Endodermal cell (in vitro differentiated cells): ENCODE measurements around the gene BCAS2. TPM values are rescaled to one million over a fixed set of nuclear protein-coding genes. Genes with fewer than 3 reads are reported as not detected.

Experiments used
- DNase-seq: peaks from one replicate; pipeline ENCODE4 v3.0.0-alpha.2; 2017
- H3K27ac ChIP-seq: 2 replicates; pipeline ENCODE4 v1.5.1; 2013; ENCODE audit warnings: mild to moderate bottlenecking, low read depth, low read length, moderate library complexity
- H3K27me3 ChIP-seq: 2 replicates; pipeline ENCODE4 v1.6.1; 2013; ENCODE audit warnings: mild to moderate bottlenecking, low read length, moderate library complexity; ENCODE audit not compliant: insufficient read depth, control insufficient read depth, poor library complexity, severe bottlenecking
- H3K36me3 ChIP-seq: 2 replicates; pipeline ENCODE4 v1.7.0; 2013; ENCODE audit warnings: mild to moderate bottlenecking, low read length, moderate library complexity; ENCODE audit not compliant: control insufficient read depth, insufficient read depth
- H3K4me1 ChIP-seq: one replicate; pipeline ENCODE4 v1.7.0; 2013; ENCODE audit warnings: low read length; ENCODE audit not compliant: control insufficient read depth, insufficient read depth
- H3K4me3 ChIP-seq: 2 replicates; pipeline ENCODE4 v1.5.1; 2013; ENCODE audit warnings: mild to moderate bottlenecking, low read length, moderate library complexity
- H3K9ac ChIP-seq: 2 replicates; pipeline ENCODE4 v1.6.1; 2013; ENCODE audit warnings: mild to moderate bottlenecking, low read length, moderate library complexity; ENCODE audit not compliant: poor library complexity, severe bottlenecking; ENCODE audit errors: extremely low read depth
- H3K9me3 ChIP-seq: 2 replicates; pipeline ENCODE4 v1.6.1; 2013; ENCODE audit warnings: mild to moderate bottlenecking, low read length, moderate library complexity; ENCODE audit not compliant: control insufficient read depth
- H3K27ac Mint-ChIP-seq: 2 replicates; pipeline ENCODE4 v1.8.0; 2020; ENCODE audit warnings: mixed read lengths
- H3K27me3 Mint-ChIP-seq: 2 replicates; pipeline ENCODE4 v1.8.0; 2021; ENCODE audit warnings: mild to moderate bottlenecking, mixed read lengths; ENCODE audit not compliant: insufficient read depth
- H3K36me3 Mint-ChIP-seq: 2 replicates; pipeline ENCODE4 v1.8.0; 2020; ENCODE audit warnings: low read depth, mixed read lengths
- H3K4me1 Mint-ChIP-seq: 2 replicates; pipeline ENCODE4 v1.8.0; 2020; ENCODE audit warnings: mixed read lengths
- H3K4me3 Mint-ChIP-seq: 2 replicates; pipeline ENCODE4 v1.8.0; 2020; ENCODE audit warnings: mild to moderate bottlenecking, moderate library complexity, mixed read lengths
- H3K9me3 Mint-ChIP-seq: 2 replicates; pipeline ENCODE4 v1.8.0; 2020; ENCODE audit warnings: mild to moderate bottlenecking, mixed read lengths
- CTCF ChIP-seq: fragments of 200-600 bp; sonication (generic); conservative IDR thresholded peaks from 2 replicates; pipeline ENCODE4 v1.5.0; 2021; ENCODE audit warnings: antibody characterized with exemption, mild to moderate bottlenecking
- WGBS, 2 experiments: methylation state at CpG; one replicate each; pipeline versions ENCODE4 v1.1.5 to v1.1.7; 2013; ENCODE audit warnings: missing lambda C conversion rate in 2 of 2, mixed read lengths in 1 of 2; ENCODE audit not compliant: insufficient coverage in 1 of 2, insufficient read length in 1 of 2; 5-methylcytosine and 5-hydroxymethylcytosine counted together
- total RNA-seq, 2 donors: library from RNA; stranded (reverse); fragmentation: NEBNext Ultra II Directional in 1 of 2; extraction: Animal tissue kit (Norgen Biotek cat#: 25700) in 1 of 2; gene quantifications; 2 replicates in 1 of 2; 3 replicates in 1 of 2; pipeline ENCODE4 v1.2.1, GENCODE V29; 2021

Gene BCAS2
- total RNA-seq, 2 donors from 2014 or later: 56.8 to 56.9 TPM

GRCh38 chr1:114530224-114530623 is 51.2 kb downstream of the BCAS2 start:
- no peak overlapping the region for H3K27ac Mint-ChIP-seq
- H3K36me3 Mint-ChIP-seq: no peaks in the 10 kb centered on the region
- no peaks in the 10 kb centered on the region for H3K27me3 Mint-ChIP-seq
- WGBS, 2 experiments: 98 to 100% methylated on average over 1 to 2 of the region's 2 CpGs
- H3K4me3 Mint-ChIP-seq: no peak overlapping the region
- Histone ChIP-seq H3K27ac (no peak overlapping the region), H3K4me1 (no peaks in the 10 kb centered on the region), H3K4me3 (no peak overlapping the region), H3K9me3 (no peaks in the 10 kb centered on the region), H3K36me3 (no peaks in the 10 kb centered on the region), H3K9ac (no peak overlapping the region), H3K27me3 (no peaks in the 10 kb centered on the region)
- H3K4me1 Mint-ChIP-seq: no peaks in the 10 kb centered on the region
- TF ChIP-seq CTCF: no peak
- no peak for DNase-seq
- H3K9me3 Mint-ChIP-seq: no peaks in the 10 kb centered on the region

DNA sequence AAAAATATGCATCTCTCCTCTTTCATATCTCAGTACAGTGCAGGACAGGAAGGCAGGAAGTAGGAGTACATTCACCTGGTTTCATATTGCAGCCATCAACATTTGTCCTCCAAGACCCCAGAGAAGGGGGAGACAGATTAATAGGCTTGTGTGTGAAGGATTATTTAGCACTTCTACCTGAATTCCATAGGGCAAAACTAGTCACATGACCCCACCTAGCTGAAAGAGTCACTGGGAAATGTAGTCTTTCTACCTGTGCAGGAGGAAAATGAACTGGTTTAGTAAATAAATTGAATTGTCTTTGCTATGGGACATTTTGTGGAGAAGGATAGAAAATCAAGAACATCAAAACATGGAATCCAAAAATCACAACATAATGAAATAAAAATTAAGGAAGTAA is 56.5 kb downstream of the BCAS2 start:
- Histone ChIP-seq H3K9ac (no peak overlapping the region), H3K27ac (no peak overlapping the region), H3K27me3 (no peaks in the 10 kb centered on the region), H3K9me3 (no peaks in the 10 kb centered on the region), H3K36me3 (no peaks in the 10 kb centered on the region), H3K4me1 (no peaks in the 10 kb centered on the region), H3K4me3 (no peak overlapping the region)
- Mint-ChIP-seq H3K4me3 (no peak overlapping the region), H3K4me1 (peaks cover under 1% of the 10 kb centered on the region), H3K27ac (no peak overlapping the region), H3K27me3 (peaks cover 4% of the 10 kb centered on the region), H3K36me3 (no peaks in the 10 kb centered on the region), H3K9me3 (no peaks in the 10 kb centered on the region)
- no peak for TF ChIP-seq CTCF
- DNase-seq: no peak

DNA sequence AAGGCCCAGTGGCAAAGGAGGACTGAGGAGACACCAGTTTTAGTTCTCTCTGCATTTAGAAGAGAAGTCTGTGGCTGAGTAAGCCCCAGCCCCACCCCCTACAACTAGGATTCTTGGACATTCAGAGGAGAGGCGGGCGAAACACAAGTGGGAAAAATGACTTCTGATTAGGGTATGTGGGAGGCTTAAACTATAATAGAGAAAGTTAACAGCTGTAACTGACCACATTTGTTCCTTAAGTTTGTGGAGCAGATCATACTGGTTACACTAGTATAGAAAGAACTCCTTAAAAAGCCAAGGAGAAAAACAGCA is 59.2 kb downstream of the BCAS2 start:
- no peak for DNase-seq
- H3K27ac Mint-ChIP-seq: no peak overlapping the region
- Histone ChIP-seq H3K9me3 (no peaks in the 10 kb centered on the region), H3K4me1 (no peaks in the 10 kb centered on the region), H3K36me3 (no peaks in the 10 kb centered on the region), H3K4me3 (no peak overlapping the region), H3K27ac (no peak overlapping the region), H3K9ac (no peak overlapping the region), H3K27me3 (no peaks in the 10 kb centered on the region)
- no peaks in the 10 kb centered on the region for H3K36me3 Mint-ChIP-seq
- peaks cover 3% of the 10 kb centered on the region for H3K4me1 Mint-ChIP-seq
- TF ChIP-seq CTCF: no peak
- H3K9me3 Mint-ChIP-seq: no peaks in the 10 kb centered on the region
- H3K4me3 Mint-ChIP-seq: no peak overlapping the region
- WGBS, 2 experiments: no CpG with 5 or more reads among the region's 2 CpGs
- H3K27me3 Mint-ChIP-seq: peaks cover 7% of the 10 kb centered on the region
